GM20431 (cell line): ENCODE measurements around the gene OR6T1.

Experiments used
- in situ Hi-C: fragments of 300-500 bp; cut with MseI, MboI; formaldehyde crosslinking; loops from one replicate; pipeline ENCODE4 v1.15.0; 2020; ENCODE audit warnings: low sequenced_read_pairs; ENCODE audit not compliant: unreplicated experiment

OR6T1 gene

GRCh38 chr11:123943738-123944137 lies at the start of gene OR6T1:
Gene OR6T1 (minus strand): TSS chr11:123943838. CDS start chr11:123943838, 0 bp downstream.
- in situ Hi-C loops = no loop called here

- in situ Hi-C loops = no loop called here
Observed at GRCh38 chr11:123979311-123979710, 35.7 kb upstream of the OR6T1 start.

- in situ Hi-C loops = no loop called here
Observed at GRCh38 chr11:123977731-123978347, 34.2 kb upstream of the OR6T1 start, which contains the start of gene OR10S1. Gene OR10S1 (minus strand): TSS chr11:123977781. CDS start chr11:123977664, 117 bp downstream.

- in situ Hi-C loops = no loop called here
Observed at GRCh38 chr11:123976770-123977560, 33.3 kb upstream of the OR6T1 start.

GRCh38 chr11:123973816-123974215 lies 30.2 kb upstream of the OR6T1 start:
- in situ Hi-C loops = no loop called here

- in situ Hi-C loops = no loop called here
Observed at GRCh38 chr11:123956752-123957151, 13.1 kb upstream of the OR6T1 start.

GRCh38 chr11:123945132-123945531 lies 1.5 kb upstream of the OR6T1 start:
- in situ Hi-C loops = no loop called here

- in situ Hi-C loops = no loop called here
Observed at GRCh38 chr11:123942413-123942812, 1.2 kb downstream of the OR6T1 start.

GRCh38 chr11:123939317-123939716 lies 4.3 kb downstream of the OR6T1 start, which contains the start of gene OR4D5:
Gene OR4D5 (plus strand): TSS chr11:123939617. CDS start chr11:123939617, 0 bp downstream.
- in situ Hi-C loops = no loop called here

GRCh38 chr11:123924027-123924426 lies 19.6 kb downstream of the OR6T1 start:
- in situ Hi-C loops = no loop called here

- in situ Hi-C loops = no loop called here
Observed at GRCh38 chr11:123920943-123921342, 22.7 kb downstream of the OR6T1 start.

GRCh38 chr11:123905826-123906225 lies 37.8 kb downstream of the OR6T1 start:
- in situ Hi-C loops = no loop called here

GRCh38 chr11:123904932-123905331 lies 38.7 kb downstream of the OR6T1 start:
- in situ Hi-C loops = no loop called here

GRCh38 chr11:123903932-123904331 lies 39.7 kb downstream of the OR6T1 start:
- in situ Hi-C loops = no loop called here

GRCh38 chr11:123901867-123902266 lies 41.8 kb downstream of the OR6T1 start, which contains the start of gene OR8D4:
Gene OR8D4 (plus strand): TSS chr11:123902167. CDS start chr11:123906432, 4,265 bp downstream.
- in situ Hi-C loops = no loop called here

- in situ Hi-C loops = no loop called here
Observed at GRCh38 chr11:123899792-123900191, 43.8 kb downstream of the OR6T1 start.
